ENCODE data around the gene ZNF195.
"Not testable (repeated sequence)": the region's sequence is repeated elsewhere in the genome, so short reads cannot be mapped to it uniquely, and the experiment has no call there.

DNA sequence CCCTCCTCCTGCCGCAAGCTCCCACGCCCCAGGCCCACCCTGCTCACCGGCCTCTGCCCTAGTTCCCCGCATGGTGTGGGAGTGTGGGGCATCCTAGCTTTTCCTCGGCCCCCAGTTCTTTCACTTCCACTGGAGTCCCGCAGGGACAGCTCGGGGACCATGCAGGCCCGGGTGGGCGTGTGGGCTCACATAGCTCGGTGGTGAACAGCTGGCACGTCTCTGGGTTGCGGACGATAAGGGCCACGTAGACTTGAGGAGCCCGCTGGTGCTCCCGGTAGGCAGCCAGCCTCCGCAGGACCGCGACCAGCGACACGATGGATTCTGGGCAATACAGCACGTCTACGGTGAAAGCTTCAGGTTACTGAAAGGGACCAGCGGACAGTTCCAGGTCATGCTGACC lies 34.7 kb upstream of the ZNF195 start:
- TF ChIP-seq, protein P1, sequence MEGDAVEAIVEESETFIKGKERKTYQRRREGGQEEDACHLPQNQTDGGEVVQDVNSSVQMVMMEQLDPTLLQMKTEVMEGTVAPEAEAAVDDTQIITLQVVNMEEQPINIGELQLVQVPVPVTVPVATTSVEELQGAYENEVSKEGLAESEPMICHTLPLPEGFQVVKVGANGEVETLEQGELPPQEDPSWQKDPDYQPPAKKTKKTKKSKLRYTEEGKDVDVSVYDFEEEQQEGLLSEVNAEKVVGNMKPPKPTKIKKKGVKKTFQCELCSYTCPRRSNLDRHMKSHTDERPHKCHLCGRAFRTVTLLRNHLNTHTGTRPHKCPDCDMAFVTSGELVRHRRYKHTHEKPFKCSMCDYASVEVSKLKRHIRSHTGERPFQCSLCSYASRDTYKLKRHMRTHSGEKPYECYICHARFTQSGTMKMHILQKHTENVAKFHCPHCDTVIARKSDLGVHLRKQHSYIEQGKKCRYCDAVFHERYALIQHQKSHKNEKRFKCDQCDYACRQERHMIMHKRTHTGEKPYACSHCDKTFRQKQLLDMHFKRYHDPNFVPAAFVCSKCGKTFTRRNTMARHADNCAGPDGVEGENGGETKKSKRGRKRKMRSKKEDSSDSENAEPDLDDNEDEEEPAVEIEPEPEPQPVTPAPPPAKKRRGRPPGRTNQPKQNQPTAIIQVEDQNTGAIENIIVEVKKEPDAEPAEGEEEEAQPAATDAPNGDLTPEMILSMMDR (IDR thresholded peaks at IDR 0.05), result not testable (repeated sequence)
- not testable (repeated sequence) for TF ChIP-seq POLR2A (IDR thresholded peaks at IDR 0.05)

Data from tibial nerve (tissue), 3 donors.